ENCODE data around the gene CLEC10A. TPM values are rescaled to one million over a fixed set of nuclear protein-coding genes. Genes with fewer than 3 reads are reported as not detected.
A peak's percentile ranks its signal among the peaks of the same experiment; 100 is the strongest.
"Not testable (repeated sequence)": the region's sequence is repeated elsewhere in the genome, so short reads cannot be mapped to it uniquely, and the experiment has no call there.

CLEC10A gene
- total RNA-seq, result 5.0 TPM
- long read RNA-seq, partial matches to known transcripts, result 1 of 6 reads
- long read RNA-seq, other reads (novel, unspliced or antisense), result 4 of 6 reads

- intact Hi-C loops (cut with DNase I), result no loop called here
- DNase-seq (no peak), ATAC-seq (ENCODE audit: poor library complexity) (no peak)
These were observed at the start of gene CLEC10A for GRCh38 chr17:7079581-7080455. Gene CLEC10A (minus strand): TSS chr17:7080251. CDS start chr17:7078812, 1,439 bp downstream.

- intact Hi-C loops (cut with DNase I), result no loop called here
- ATAC-seq (ENCODE audit: poor library complexity) (no peak), DNase-seq (no peak)
These were observed 49.3 kb upstream of the CLEC10A start for GRCh38 chr17:7129311-7129710.

- DNase-seq (no peak), ATAC-seq (ENCODE audit: poor library complexity) (no peak)
- intact Hi-C loops (cut with DNase I), result no loop called here
These were observed 48.1 kb upstream of the CLEC10A start for GRCh38 chr17:7128160-7128559.

- ATAC-seq (ENCODE audit: poor library complexity); DNase-seq; intact Hi-C loops (cut with DNase I): not testable (repeated sequence)
These were observed 47.5 kb upstream of the CLEC10A start for GRCh38 chr17:7127501-7127900.

- ATAC-seq (ENCODE audit: poor library complexity); DNase-seq; intact Hi-C loops (cut with DNase I): not testable (repeated sequence)
These were observed 46.3 kb upstream of the CLEC10A start for GRCh38 chr17:7126386-7126785.

- DNase-seq (no peak), ATAC-seq (ENCODE audit: poor library complexity) (no peak)
- intact Hi-C loops (cut with DNase I), result no loop called here
These were observed 44.9 kb upstream of the CLEC10A start for GRCh38 chr17:7124923-7125322.

- intact Hi-C loops (cut with DNase I), result no loop called here
These were observed 43.8 kb upstream of the CLEC10A start for GRCh38 chr17:7123844-7124243.

GRCh38 chr17:7122381-7122780, 42.3 kb upstream of the CLEC10A start:
- intact Hi-C loops (cut with DNase I), result no loop called here
- DNase-seq, result no peak

More at GRCh38 chr17:7123844-7124243, 43.8 kb upstream of the CLEC10A start:
- no peak for DNase-seq
- ATAC-seq (ENCODE audit: poor library complexity), result no peak

GRCh38 chr17:7120635-7121034, 40.6 kb upstream of the CLEC10A start:
- peak; percentile 66 for DNase-seq
- intact Hi-C loops (cut with DNase I), result not testable (repeated sequence)
- ATAC-seq (ENCODE audit: poor library complexity), result peak; percentile 60

More at GRCh38 chr17:7122381-7122780, 42.3 kb upstream of the CLEC10A start:
- ATAC-seq (ENCODE audit: poor library complexity), result no peak

- no peak for DNase-seq
These were observed 40.1 kb upstream of the CLEC10A start for GRCh38 chr17:7120123-7120522.

GRCh38 chr17:7119314-7119713, 39.3 kb upstream of the CLEC10A start:
- intact Hi-C loops (cut with DNase I), result no loop called here
- DNase-seq, result no peak
- no peak for ATAC-seq (ENCODE audit: poor library complexity)

More at GRCh38 chr17:7120123-7120522, 40.1 kb upstream of the CLEC10A start:
- intact Hi-C loops (cut with DNase I), result no loop called here
- no peak for ATAC-seq (ENCODE audit: poor library complexity)

- no peak for DNase-seq
- intact Hi-C loops (cut with DNase I), result no loop called here
- ATAC-seq (ENCODE audit: poor library complexity), result peak; percentile 55
These were observed 35.0 kb upstream of the CLEC10A start for GRCh38 chr17:7114875-7115614.

- intact Hi-C loops (cut with DNase I), result no loop called here
- no peak for DNase-seq
- ATAC-seq (ENCODE audit: poor library complexity), result no peak
These were observed 34.3 kb upstream of the CLEC10A start, which contains the start of gene ASGR2 for GRCh38 chr17:7114241-7114874. Gene ASGR2 (minus strand): TSS chr17:7114822. CDS start chr17:7114240, 582 bp downstream.

- DNase-seq, result no peak
- ATAC-seq (ENCODE audit: poor library complexity), result no peak
- intact Hi-C loops (cut with DNase I), result no loop called here
These were observed 33.4 kb upstream of the CLEC10A start for GRCh38 chr17:7113273-7114071.

- ATAC-seq (ENCODE audit: poor library complexity) (no peak), DNase-seq (no peak)
- intact Hi-C loops (cut with DNase I), result no loop called here
These were observed 32.6 kb upstream of the CLEC10A start for GRCh38 chr17:7112510-7113108.

- intact Hi-C loops (cut with DNase I), result no loop called here
- DNase-seq (no peak), ATAC-seq (ENCODE audit: poor library complexity) (no peak)
These were observed 31.9 kb upstream of the CLEC10A start for GRCh38 chr17:7111784-7112509.

GRCh38 chr17:7110617-7111306, 30.7 kb upstream of the CLEC10A start:
- ATAC-seq (ENCODE audit: poor library complexity) (no peak), DNase-seq (no peak)
- intact Hi-C loops (cut with DNase I), result no loop called here
